A673 (cell line): ENCODE measurements around the gene PRKAG2. TPM values are rescaled to one million over a fixed set of nuclear protein-coding genes. Genes with fewer than 3 reads are reported as not detected.

Source experiments
- BruUV-seq: library from RNA; stranded (reverse); fragments of 400-500 nt; replicated peaks from 2 replicates; lab custom pipeline; 2021; lab: Mats Ljungman, UMichigan
- CTCF ChIA-PET: fragments of 300-600 bp; sonication (Branson Sonifier 250); formaldehyde crosslinking; loops from one replicate; lab custom pipeline; 2022; ENCODE audit warnings: antibody characterized with exemption; lab: Charles Lee
- POLR2A ChIA-PET: fragments of 300-600 bp; sonication (Branson Sonifier 250); formaldehyde crosslinking; loops from one replicate; lab custom pipeline; 2022; ENCODE audit warnings: antibody characterized with exemption; ENCODE audit not compliant: low non-redundant PET; lab: Charles Lee
- DNase-seq: peaks from one replicate; pipeline ENCODE4 v3.0.0-alpha.2; 2015; ENCODE audit warnings: low spot score
- H3K27ac ChIP-seq: fragments of 200-600 bp; sonication (generic); 2 replicates; pipeline ENCODE4 v1.5.1; 2016; ENCODE audit warnings: mixed run types, low read depth, mild to moderate bottlenecking, mixed read lengths, antibody characterized with exemption, low read length; ENCODE audit not compliant: poor library complexity, severe bottlenecking
- H3K27me3 ChIP-seq: fragments of 200-600 bp; sonication (generic); replicated peaks from 2 replicates; pipeline ENCODE4 v1.6.1; 2017; ENCODE audit warnings: mixed run types, low read depth, mild to moderate bottlenecking, mixed read lengths, antibody characterized with exemption, low read length; ENCODE audit not compliant: insufficient read depth, poor library complexity
- H3K36me3 ChIP-seq: fragments of 200-600 bp; sonication (generic); 2 replicates; pipeline ENCODE4 v1.6.1; 2016; ENCODE audit warnings: mixed run types, mild to moderate bottlenecking, mixed read lengths, antibody characterized with exemption, low read length; ENCODE audit not compliant: insufficient read depth, poor library complexity, severe bottlenecking
- H3K4me1 ChIP-seq: fragments of 200-600 bp; sonication (generic); 2 replicates; pipeline ENCODE4 v1.6.1; 2017; ENCODE audit warnings: mixed run types, mild to moderate bottlenecking, mixed read lengths, antibody characterized with exemption, low read length; ENCODE audit not compliant: insufficient read depth, poor library complexity, severe bottlenecking
- H3K4me3 ChIP-seq: fragments of 200-600 bp; sonication (generic); 2 replicates; pipeline ENCODE4 v1.5.1; 2016; ENCODE audit warnings: low read depth, mixed run types, mild to moderate bottlenecking, mixed read lengths, low read length; ENCODE audit not compliant: poor library complexity, severe bottlenecking
- H3K9me3 ChIP-seq: fragments of 200-600 bp; sonication (generic); 2 replicates; pipeline ENCODE4 v1.6.1; 2016; ENCODE audit warnings: mixed run types, low read depth, mild to moderate bottlenecking, mixed read lengths, antibody characterized with exemption, low read length; ENCODE audit not compliant: poor library complexity, severe bottlenecking
- EZH2 ChIP-seq: fragments of 200-600 bp; sonication (generic); IDR thresholded peaks from 2 replicates; pipeline ENCODE4 v1.6.1; 2017; ENCODE audit warnings: borderline replicate concordance, low read depth, mild to moderate bottlenecking, mixed read lengths, antibody characterized with exemption, low read length; ENCODE audit not compliant: poor library complexity, severe bottlenecking
- intact Hi-C: fragments of 100-400 bp; cut with micrococcal nuclease; formaldehyde crosslinking; loops from one replicate; pipeline ENCODE4 v1.10.0; 2022; ENCODE audit not compliant: unreplicated experiment
- total RNA-seq: library from RNA; stranded (reverse); gene quantifications from 2 replicates; pipeline ENCODE4 v1.2.3, GENCODE V29; 2021
- TF ChIP-seq, protein P1 (sequence below): fragments of 300-800, 200-600 bp; sonication (generic); conservative IDR thresholded peaks from 2 replicates; pipeline ENCODE4 v1.5.1; 2017; ENCODE audit warnings: low read depth, mild to moderate bottlenecking, antibody characterized with exemption, low read length, moderate library complexity, mixed read lengths

PRKAG2 gene
- total RNA-seq, 1 experiment from 2014 or later: 11.6 TPM

DNA sequence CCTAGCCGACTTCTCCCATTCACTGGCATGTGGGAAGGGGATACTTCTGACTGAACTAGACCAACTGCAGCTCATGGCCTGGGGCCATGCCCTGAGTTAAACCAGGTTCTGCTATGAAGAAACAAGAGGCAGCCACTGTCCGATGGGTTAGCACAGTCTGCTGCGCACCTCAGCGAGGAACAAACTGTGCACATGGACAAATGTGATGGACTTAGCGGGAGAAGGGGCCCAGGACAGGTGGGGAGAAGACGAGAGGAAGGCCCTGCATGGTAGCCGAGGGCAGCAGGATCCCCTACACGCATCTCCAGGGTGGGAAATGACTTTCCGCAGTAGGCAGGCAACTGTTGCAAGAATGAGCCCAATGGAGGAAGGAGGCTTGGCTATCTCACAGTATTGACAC, 115.0 kb downstream of the PRKAG2 start:
- ChIA-PET POLR2A (no interaction called here), CTCF (no interaction called here)
- intact Hi-C loops: no loop called here
- no peak for DNase-seq
- no TSS peak for BruUV-seq
- no peaks in the 10 kb centered on the region for H3K36me3 ChIP-seq
- no peaks in the 10 kb centered on the region for H3K4me1 ChIP-seq
- H3K27ac ChIP-seq: no peak overlapping the region
- no peaks in the 10 kb centered on the region for H3K9me3 ChIP-seq
- no peaks in the 10 kb centered on the region for H3K27me3 ChIP-seq
- no peak overlapping the region for H3K4me3 ChIP-seq
- TF ChIP-seq, protein P1, sequence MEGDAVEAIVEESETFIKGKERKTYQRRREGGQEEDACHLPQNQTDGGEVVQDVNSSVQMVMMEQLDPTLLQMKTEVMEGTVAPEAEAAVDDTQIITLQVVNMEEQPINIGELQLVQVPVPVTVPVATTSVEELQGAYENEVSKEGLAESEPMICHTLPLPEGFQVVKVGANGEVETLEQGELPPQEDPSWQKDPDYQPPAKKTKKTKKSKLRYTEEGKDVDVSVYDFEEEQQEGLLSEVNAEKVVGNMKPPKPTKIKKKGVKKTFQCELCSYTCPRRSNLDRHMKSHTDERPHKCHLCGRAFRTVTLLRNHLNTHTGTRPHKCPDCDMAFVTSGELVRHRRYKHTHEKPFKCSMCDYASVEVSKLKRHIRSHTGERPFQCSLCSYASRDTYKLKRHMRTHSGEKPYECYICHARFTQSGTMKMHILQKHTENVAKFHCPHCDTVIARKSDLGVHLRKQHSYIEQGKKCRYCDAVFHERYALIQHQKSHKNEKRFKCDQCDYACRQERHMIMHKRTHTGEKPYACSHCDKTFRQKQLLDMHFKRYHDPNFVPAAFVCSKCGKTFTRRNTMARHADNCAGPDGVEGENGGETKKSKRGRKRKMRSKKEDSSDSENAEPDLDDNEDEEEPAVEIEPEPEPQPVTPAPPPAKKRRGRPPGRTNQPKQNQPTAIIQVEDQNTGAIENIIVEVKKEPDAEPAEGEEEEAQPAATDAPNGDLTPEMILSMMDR: no peak
- TF ChIP-seq EZH2: no peak

DNA sequence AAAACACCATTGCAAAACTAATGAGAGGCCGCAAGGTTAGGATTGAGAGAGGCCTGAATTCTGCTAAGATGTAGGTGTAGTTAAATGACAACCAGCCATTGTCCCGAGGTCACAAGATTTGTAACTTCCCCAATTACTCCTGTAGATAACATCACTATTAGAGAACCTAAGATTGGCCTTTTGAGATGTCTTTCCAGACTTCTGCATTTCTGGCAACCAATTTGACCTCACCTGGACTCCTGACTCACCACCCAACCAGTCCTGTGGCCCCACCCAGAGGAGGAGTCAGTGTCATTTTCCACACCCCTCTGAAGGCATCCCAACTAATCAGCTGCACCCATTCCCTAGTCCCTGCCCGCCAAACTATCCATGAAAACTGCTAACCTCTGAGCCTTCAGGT, 115.7 kb downstream of the PRKAG2 start:
- H3K4me3 ChIP-seq: no peak overlapping the region
- H3K27me3 ChIP-seq: no peaks in the 10 kb centered on the region
- TF ChIP-seq, protein P1: no peak
- TF ChIP-seq EZH2: no peak
- H3K27ac ChIP-seq: no peak overlapping the region
- POLR2A ChIA-PET: no interaction called here
- CTCF ChIA-PET: no interaction called here
- no peaks in the 10 kb centered on the region for H3K4me1 ChIP-seq
- DNase-seq: no peak
- no peaks in the 10 kb centered on the region for H3K9me3 ChIP-seq
- BruUV-seq: no TSS peak
- no peaks in the 10 kb centered on the region for H3K36me3 ChIP-seq
- intact Hi-C loops: no loop called here

DNA sequence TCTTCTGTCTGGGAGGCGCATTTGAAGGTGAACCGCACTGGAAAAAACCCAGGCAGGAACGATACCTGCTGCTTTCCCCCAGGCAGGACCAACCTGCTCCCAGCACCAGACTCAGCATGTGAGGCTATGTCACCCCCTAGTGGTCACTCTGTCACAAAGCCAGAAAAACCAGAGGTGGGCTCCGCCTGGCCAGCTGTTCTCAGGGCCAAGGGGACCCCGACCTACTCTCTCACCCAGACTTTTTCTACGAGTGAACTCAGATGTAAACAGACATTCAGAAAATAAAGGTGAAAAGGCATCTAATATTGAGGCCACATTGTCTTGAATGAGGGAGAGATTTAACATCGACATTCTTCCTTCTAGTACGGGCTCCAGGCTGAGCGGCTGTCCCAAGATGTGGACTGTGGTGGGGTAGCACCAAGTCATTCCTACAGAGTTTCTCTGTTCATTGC, 117.3 kb downstream of the PRKAG2 start:
- no peaks in the 10 kb centered on the region for H3K27me3 ChIP-seq
- no peaks in the 10 kb centered on the region for H3K36me3 ChIP-seq
- intact Hi-C loops: loop anchor here (1.0 to 5.0 kb wide), 4 partner anchors 127 to 442 kb away; no protein-coding TSS in a partner anchor
- no peak overlapping the region for H3K27ac ChIP-seq
- TF ChIP-seq, protein P1: peak; percentile 93
- TF ChIP-seq EZH2: no peak
- peaks cover 6% of the 10 kb centered on the region for H3K4me1 ChIP-seq
- peak; percentile 70 for DNase-seq
- H3K9me3 ChIP-seq: no peaks in the 10 kb centered on the region
- H3K4me3 ChIP-seq: no peak overlapping the region
- ChIA-PET POLR2A (no interaction called here), CTCF (interaction anchor here (0.7 kb wide), 1 partner anchor 189 kb away, joined by 3 read pairs; no protein-coding TSS in a partner anchor)
- no TSS peak for BruUV-seq
